ENCODE measurements around the gene COA1. TPM values are rescaled to one million over a fixed set of nuclear protein-coding genes. Genes with fewer than 3 reads are reported as not detected.

COA1 gene
- total RNA-seq, 1 donor from 2014 or later = 192 TPM

DNA sequence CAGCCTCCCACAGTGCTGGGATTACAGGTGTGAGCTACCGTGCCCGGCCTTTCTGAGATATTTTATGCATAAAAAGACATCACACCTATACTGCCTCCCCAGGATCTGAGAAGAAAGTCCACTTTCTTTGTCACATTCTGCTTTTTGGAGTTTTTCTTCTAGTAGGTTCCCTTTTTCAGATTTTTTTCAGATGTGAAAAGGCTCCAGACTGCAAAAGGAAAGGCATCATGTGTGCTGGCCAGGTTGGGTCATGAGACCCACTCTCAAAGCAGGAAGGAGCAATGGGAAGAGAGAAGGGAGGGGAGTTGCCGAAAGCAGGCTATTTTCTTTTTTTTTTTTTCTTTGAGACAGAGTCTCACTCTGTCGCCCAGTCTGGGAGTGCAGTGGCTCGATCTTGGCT is 40.0 kb upstream of the COA1 start:
- Mint-ChIP-seq H3K9me3 (peaks cover 3% of the 10 kb centered on the region), H3K36me3 (no peaks in the 10 kb centered on the region), H3K27ac (no peak overlapping the region), H3K4me3 (no peak overlapping the region), H3K27me3 (ENCODE audit: insufficient read depth, low read depth) (peaks cover 4% of the 10 kb centered on the region), H3K4me1 (peaks cover 6% of the 10 kb centered on the region)
- no peaks in the 10 kb centered on the region for H3K27me3 ChIP-seq
- no peak overlapping the region for H3K4me3 ChIP-seq
- no peak overlapping the region for H3K4me2 ChIP-seq
- TF ChIP-seq, protein P1, sequence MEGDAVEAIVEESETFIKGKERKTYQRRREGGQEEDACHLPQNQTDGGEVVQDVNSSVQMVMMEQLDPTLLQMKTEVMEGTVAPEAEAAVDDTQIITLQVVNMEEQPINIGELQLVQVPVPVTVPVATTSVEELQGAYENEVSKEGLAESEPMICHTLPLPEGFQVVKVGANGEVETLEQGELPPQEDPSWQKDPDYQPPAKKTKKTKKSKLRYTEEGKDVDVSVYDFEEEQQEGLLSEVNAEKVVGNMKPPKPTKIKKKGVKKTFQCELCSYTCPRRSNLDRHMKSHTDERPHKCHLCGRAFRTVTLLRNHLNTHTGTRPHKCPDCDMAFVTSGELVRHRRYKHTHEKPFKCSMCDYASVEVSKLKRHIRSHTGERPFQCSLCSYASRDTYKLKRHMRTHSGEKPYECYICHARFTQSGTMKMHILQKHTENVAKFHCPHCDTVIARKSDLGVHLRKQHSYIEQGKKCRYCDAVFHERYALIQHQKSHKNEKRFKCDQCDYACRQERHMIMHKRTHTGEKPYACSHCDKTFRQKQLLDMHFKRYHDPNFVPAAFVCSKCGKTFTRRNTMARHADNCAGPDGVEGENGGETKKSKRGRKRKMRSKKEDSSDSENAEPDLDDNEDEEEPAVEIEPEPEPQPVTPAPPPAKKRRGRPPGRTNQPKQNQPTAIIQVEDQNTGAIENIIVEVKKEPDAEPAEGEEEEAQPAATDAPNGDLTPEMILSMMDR (IDR thresholded peaks at IDR 0.05) = no peak
- TF ChIP-seq EZH2phosphoT487 (IDR thresholded peaks at IDR 0.05) (no peak), EZH2 (IDR thresholded peaks at IDR 0.05) (no peak)
- H3K9me3 ChIP-seq (ENCODE audit: low read depth) = no peaks in the 10 kb centered on the region
- H3K4me1 ChIP-seq = peaks cover 2% of the 10 kb centered on the region
- H4K20me1 ChIP-seq (ENCODE audit: low read depth) = no peaks in the 10 kb centered on the region
- no peaks in the 10 kb centered on the region for H3K36me3 ChIP-seq
- no peaks in the 10 kb centered on the region for H3F3A ChIP-seq (ENCODE audit: low read depth)
- H3K27ac ChIP-seq = no peak overlapping the region
- no peak overlapping the region for H3K9ac ChIP-seq
- no peak for DNase-seq (ENCODE audit: low spot score)
- H2AFZ ChIP-seq (replicated peaks) = no peak overlapping the region
- no peaks in the 10 kb centered on the region for H3K79me2 ChIP-seq (ENCODE audit: low read depth)

DNA sequence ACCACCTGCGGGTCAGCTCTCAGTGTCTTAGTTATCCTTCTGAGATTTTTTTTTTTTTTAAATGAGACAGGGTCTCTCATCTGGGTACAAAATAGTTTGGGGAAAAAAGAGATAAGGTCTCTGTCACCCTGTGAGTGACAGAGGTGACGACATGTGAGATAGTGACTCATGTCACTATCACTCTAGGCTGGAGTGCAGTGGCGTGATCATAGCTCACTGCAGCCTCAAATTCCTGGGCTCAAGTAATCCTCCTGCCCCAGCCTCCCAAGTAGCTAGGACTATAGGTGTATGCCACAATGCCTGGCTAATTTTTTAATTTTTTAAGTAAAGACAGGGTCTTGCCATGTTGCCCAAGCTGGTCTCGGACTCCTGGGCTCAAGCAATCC is 39.6 kb upstream of the COA1 start:
- TF ChIP-seq EZH2phosphoT487 (IDR thresholded peaks at IDR 0.05) (no peak), EZH2 (IDR thresholded peaks at IDR 0.05) (no peak)
- TF ChIP-seq, protein P1 (IDR thresholded peaks at IDR 0.05) = no peak
- H3K4me2 ChIP-seq = no peak overlapping the region
- H3K4me3 Mint-ChIP-seq = no peak overlapping the region
- H3K36me3 Mint-ChIP-seq = no peaks in the 10 kb centered on the region
- peaks cover 3% of the 10 kb centered on the region for H3K9me3 Mint-ChIP-seq
- H3K9me3 ChIP-seq (ENCODE audit: low read depth) = no peaks in the 10 kb centered on the region
- H3K4me3 ChIP-seq = no peak overlapping the region
- H3K27ac ChIP-seq = no peak overlapping the region
- no peaks in the 10 kb centered on the region for H3K27me3 ChIP-seq
- no peak for DNase-seq (ENCODE audit: low spot score)
- peaks cover 4% of the 10 kb centered on the region for H3K27me3 Mint-ChIP-seq (ENCODE audit: insufficient read depth, low read depth)
- H3K4me1 ChIP-seq = peaks cover 4% of the 10 kb centered on the region
- no peaks in the 10 kb centered on the region for H3F3A ChIP-seq (ENCODE audit: low read depth)
- no peak overlapping the region for H3K27ac Mint-ChIP-seq
- H2AFZ ChIP-seq (replicated peaks) = no peak overlapping the region
- no peaks in the 10 kb centered on the region for H4K20me1 ChIP-seq (ENCODE audit: low read depth)
- peaks cover 9% of the 10 kb centered on the region for H3K4me1 Mint-ChIP-seq
- H3K9ac ChIP-seq = no peak overlapping the region
- H3K36me3 ChIP-seq = no peaks in the 10 kb centered on the region
- no peaks in the 10 kb centered on the region for H3K79me2 ChIP-seq (ENCODE audit: low read depth)

DNA sequence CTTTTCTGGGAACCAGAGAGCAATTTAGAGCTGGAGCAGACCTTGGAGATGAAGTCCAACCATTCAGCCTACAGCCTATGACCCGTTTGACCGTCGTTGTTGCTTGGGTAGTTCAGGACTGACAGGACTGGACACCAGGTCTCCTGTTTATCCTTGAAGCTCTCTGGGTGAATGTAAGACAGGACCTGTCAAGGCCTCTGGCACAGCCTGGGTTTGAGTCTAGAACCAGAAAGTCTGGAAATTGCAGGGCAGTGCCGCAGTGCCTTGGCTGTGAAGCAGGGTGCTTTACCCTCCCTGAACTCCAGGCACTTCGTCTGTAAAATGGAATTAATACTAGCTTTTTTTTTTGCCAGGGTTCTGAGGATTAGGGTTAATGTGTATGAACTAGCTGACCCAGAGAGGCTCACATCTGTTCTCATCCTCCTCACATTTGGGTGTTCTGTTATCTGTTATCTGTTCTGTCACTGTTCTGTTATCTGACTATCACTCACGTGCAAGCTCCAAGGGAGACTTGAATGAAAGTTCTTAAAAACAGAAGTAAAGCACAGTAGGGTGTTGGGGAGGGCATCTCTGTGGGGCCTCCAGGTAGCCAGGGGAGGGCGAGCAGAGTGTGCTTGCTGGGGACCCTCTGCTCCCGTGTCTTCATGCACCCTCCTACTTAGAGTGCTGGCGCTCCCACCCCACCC is 39.0 kb upstream of the COA1 start:
- no peaks in the 10 kb centered on the region for H3K79me2 ChIP-seq (ENCODE audit: low read depth)
- DNase-seq (ENCODE audit: low spot score) = no peak
- TF ChIP-seq, protein P1 (IDR thresholded peaks at IDR 0.05) = no peak
- no peak for TF ChIP-seq EZH2 (IDR thresholded peaks at IDR 0.05)
- TF ChIP-seq EZH2phosphoT487 (IDR thresholded peaks at IDR 0.05) = no peak
- H3K4me1 Mint-ChIP-seq = peaks cover 14% of the 10 kb centered on the region
- peak overlapping the region; percentile 29 for H3K27ac Mint-ChIP-seq
- H3K9ac ChIP-seq = no peak overlapping the region
- H3K36me3 Mint-ChIP-seq = no peaks in the 10 kb centered on the region
- no peaks in the 10 kb centered on the region for H3F3A ChIP-seq (ENCODE audit: low read depth)
- peaks cover 1% of the 10 kb centered on the region for H3K9me3 Mint-ChIP-seq
- H2AFZ ChIP-seq (replicated peaks) = no peak overlapping the region
- no peak overlapping the region for H3K4me2 ChIP-seq
- no peak overlapping the region for H3K4me3 ChIP-seq
- no peak overlapping the region for H3K27ac ChIP-seq
- peaks cover 4% of the 10 kb centered on the region for H3K27me3 Mint-ChIP-seq (ENCODE audit: insufficient read depth, low read depth)
- no peaks in the 10 kb centered on the region for H4K20me1 ChIP-seq (ENCODE audit: low read depth)
- H3K4me1 ChIP-seq = peaks cover 4% of the 10 kb centered on the region
- H3K27me3 ChIP-seq = no peaks in the 10 kb centered on the region
- H3K9me3 ChIP-seq (ENCODE audit: low read depth) = no peaks in the 10 kb centered on the region
- no peak overlapping the region for H3K4me3 Mint-ChIP-seq
- H3K36me3 ChIP-seq = no peaks in the 10 kb centered on the region
